ENCODE results near the gene IZUMO2. TPM values are rescaled to one million over a fixed set of nuclear protein-coding genes. Genes with fewer than 3 reads are reported as not detected.

IZUMO2 gene
- total and polyA plus RNA-seq, 9 of the 15 experiments (the other 6 are each of a cell fraction or from before 2014, with no cell fraction given): not detected

DNA sequence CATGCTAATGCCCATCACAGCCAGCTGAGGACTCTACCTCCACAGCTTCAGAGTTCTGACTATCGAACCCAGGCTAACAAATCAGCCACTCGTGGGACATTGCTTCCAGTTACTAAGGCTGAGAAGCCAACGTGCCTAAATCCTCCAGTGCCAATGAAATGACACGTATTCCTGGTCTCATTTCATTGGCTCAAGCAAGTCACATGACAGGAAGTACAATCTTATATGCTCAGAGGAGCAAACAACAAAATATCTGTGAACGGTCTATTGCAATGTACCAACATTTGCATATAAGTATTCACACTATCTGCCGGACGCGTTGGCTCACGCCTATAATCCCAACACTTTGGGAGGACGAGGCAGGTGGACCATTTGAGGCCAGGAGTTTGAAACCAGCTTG lies 12.8 kb upstream of the IZUMO2 start:
- ChIA-PET CTCF (ENCODE audit: low intra/inter-chr PET ratio) (no interaction called here), POLR2A (no interaction called here)
- Histone ChIP-seq H3K27ac (ENCODE audit: extremely low read depth, low read depth, low read length) (no peak overlapping the region), H3K79me2 (ENCODE audit: control insufficient read depth, insufficient read depth, low read length) (no peaks in the 10 kb centered on the region), H3K4me3 (no peak overlapping the region), H3K36me3 (ENCODE audit: control insufficient read depth, insufficient read depth, low read length) (no peaks in the 10 kb centered on the region), H3K9ac (ENCODE audit: insufficient read depth in 1 of 2, low read depth in 2 of 2, low read length in 2 of 2) (no peak overlapping the region), H3K9me1 (ENCODE audit: control insufficient read depth, insufficient read depth, low read length) (no peaks in the 10 kb centered on the region), H2AFZ (ENCODE audit: low read depth, low read length) (peak overlapping the region; percentile 28), H3K4me2 (ENCODE audit: insufficient read depth, low read length) (no peak overlapping the region), H4K20me1 (replicated peaks; ENCODE audit: control insufficient read depth, insufficient read depth, low read length) (no peaks in the 10 kb centered on the region), H3K4me1 (replicated peaks in 1 of 2; ENCODE audit: control insufficient read depth in 2 of 2, insufficient read depth in 2 of 2, low read length in 2 of 2) (peaks cover 0 to 3% of the 10 kb centered on the region in 2 experiments; a peak in 3 of 5 replicates), H3K9me3 (replicated peaks; ENCODE audit: control insufficient read depth, insufficient read depth, low read depth, low read length) (no peaks in the 10 kb centered on the region), H3K27me3 (ENCODE audit: control insufficient read depth in 2 of 2, insufficient read depth in 2 of 2, low read length in 2 of 2) (no peaks in the 10 kb centered on the region; a peak in 1 of 5 replicates)
- ATAC-seq (no peak), FAIRE-seq (no peak), DNase-seq (ENCODE audit: extremely low read depth in 1 of 4, low spot score in 3 of 4) (no peak)
- 34% methylated on average over 10 of the region's 10 CpGs for WGBS (ENCODE audit: insufficient coverage, low coverage, missing lambda C conversion rate)
- BruUV-seq (replicated peaks): no TSS peak
- intact Hi-C loops (cut with micrococcal nuclease): no loop called here
- in situ Hi-C loops (cut with MboI): no loop called here
- TF ChIP-seq, protein P1, sequence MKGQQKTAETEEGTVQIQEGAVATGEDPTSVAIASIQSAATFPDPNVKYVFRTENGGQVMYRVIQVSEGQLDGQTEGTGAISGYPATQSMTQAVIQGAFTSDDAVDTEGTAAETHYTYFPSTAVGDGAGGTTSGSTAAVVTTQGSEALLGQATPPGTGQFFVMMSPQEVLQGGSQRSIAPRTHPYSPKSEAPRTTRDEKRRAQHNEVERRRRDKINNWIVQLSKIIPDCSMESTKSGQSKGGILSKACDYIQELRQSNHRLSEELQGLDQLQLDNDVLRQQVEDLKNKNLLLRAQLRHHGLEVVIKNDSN (CRISPR knock-in tag; IDR thresholded peaks at IDR 0.05): peak; percentile 84
- no peak for TF ChIP-seq NFE2 (IDR thresholded peaks at IDR 0.05; ENCODE audit: low read depth)
- TF ChIP-seq, protein P2, sequence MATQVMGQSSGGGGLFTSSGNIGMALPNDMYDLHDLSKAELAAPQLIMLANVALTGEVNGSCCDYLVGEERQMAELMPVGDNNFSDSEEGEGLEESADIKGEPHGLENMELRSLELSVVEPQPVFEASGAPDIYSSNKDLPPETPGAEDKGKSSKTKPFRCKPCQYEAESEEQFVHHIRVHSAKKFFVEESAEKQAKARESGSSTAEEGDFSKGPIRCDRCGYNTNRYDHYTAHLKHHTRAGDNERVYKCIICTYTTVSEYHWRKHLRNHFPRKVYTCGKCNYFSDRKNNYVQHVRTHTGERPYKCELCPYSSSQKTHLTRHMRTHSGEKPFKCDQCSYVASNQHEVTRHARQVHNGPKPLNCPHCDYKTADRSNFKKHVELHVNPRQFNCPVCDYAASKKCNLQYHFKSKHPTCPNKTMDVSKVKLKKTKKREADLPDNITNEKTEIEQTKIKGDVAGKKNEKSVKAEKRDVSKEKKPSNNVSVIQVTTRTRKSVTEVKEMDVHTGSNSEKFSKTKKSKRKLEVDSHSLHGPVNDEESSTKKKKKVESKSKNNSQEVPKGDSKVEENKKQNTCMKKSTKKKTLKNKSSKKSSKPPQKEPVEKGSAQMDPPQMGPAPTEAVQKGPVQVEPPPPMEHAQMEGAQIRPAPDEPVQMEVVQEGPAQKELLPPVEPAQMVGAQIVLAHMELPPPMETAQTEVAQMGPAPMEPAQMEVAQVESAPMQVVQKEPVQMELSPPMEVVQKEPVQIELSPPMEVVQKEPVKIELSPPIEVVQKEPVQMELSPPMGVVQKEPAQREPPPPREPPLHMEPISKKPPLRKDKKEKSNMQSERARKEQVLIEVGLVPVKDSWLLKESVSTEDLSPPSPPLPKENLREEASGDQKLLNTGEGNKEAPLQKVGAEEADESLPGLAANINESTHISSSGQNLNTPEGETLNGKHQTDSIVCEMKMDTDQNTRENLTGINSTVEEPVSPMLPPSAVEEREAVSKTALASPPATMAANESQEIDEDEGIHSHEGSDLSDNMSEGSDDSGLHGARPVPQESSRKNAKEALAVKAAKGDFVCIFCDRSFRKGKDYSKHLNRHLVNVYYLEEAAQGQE (IDR thresholded peaks at IDR 0.05; ENCODE audit: borderline replicate concordance): no peak
- TF ChIP-seq, protein P2 (CRISPR knock-in tag; IDR thresholded peaks at IDR 0.05; ENCODE audit: low read depth): no peak
- TF ChIP-seq L3MBTL2 (IDR thresholded peaks at IDR 0.05): peak; percentile 75
- no peak for TF ChIP-seq ZNF77 (CRISPR knock-in tag; IDR thresholded peaks at IDR 0.05)
- TF ChIP-seq, protein P3, sequence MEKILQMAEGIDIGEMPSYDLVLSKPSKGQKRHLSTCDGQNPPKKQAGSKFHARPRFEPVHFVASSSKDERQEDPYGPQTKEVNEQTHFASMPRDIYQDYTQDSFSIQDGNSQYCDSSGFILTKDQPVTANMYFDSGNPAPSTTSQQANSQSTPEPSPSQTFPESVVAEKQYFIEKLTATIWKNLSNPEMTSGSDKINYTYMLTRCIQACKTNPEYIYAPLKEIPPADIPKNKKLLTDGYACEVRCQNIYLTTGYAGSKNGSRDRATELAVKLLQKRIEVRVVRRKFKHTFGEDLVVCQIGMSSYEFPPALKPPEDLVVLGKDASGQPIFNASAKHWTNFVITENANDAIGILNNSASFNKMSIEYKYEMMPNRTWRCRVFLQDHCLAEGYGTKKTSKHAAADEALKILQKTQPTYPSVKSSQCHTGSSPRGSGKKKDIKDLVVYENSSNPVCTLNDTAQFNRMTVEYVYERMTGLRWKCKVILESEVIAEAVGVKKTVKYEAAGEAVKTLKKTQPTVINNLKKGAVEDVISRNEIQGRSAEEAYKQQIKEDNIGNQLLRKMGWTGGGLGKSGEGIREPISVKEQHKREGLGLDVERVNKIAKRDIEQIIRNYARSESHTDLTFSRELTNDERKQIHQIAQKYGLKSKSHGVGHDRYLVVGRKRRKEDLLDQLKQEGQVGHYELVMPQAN (IDR thresholded peaks at IDR 0.05; ENCODE audit: borderline replicate concordance): no peak
- TF ChIP-seq, protein P4, sequence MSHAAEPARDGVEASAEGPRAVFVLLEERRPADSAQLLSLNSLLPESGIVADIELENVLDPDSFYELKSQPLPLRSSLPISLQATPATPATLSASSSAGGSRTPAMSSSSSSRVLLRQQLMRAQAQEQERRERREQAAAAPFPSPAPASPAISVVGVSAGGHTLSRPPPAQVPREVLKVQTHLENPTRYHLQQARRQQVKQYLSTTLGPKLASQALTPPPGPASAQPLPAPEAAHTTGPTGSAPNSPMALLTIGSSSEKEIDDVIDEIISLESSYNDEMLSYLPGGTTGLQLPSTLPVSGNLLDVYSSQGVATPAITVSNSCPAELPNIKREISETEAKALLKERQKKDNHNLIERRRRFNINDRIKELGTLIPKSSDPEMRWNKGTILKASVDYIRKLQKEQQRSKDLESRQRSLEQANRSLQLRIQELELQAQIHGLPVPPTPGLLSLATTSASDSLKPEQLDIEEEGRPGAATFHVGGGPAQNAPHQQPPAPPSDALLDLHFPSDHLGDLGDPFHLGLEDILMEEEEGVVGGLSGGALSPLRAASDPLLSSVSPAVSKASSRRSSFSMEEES (CRISPR knock-in tag; IDR thresholded peaks at IDR 0.05): peak; percentile 90
- TF ChIP-seq ELF1 (tag; IDR thresholded peaks at IDR 0.05): peak; percentile 60
- TF ChIP-seq ZNF644 (tag; IDR thresholded peaks at IDR 0.05; ENCODE audit: low read depth): no peak
